SIG-M5 treated with dmso at 0.1 percent for 504 hours (cell line): ENCODE results near the gene PRELID2.
"Not testable (repeated sequence)": the region's sequence is repeated elsewhere in the genome, so short reads cannot be mapped to it uniquely, and the experiment has no call there.

Experiments used
- DNase-seq: peaks from one replicate; lab custom pipeline; 2025; ENCODE audit not compliant: unreplicated experiment; lab: John Stamatoyannopoulos, UW

The PRELID2 gene

DNA sequence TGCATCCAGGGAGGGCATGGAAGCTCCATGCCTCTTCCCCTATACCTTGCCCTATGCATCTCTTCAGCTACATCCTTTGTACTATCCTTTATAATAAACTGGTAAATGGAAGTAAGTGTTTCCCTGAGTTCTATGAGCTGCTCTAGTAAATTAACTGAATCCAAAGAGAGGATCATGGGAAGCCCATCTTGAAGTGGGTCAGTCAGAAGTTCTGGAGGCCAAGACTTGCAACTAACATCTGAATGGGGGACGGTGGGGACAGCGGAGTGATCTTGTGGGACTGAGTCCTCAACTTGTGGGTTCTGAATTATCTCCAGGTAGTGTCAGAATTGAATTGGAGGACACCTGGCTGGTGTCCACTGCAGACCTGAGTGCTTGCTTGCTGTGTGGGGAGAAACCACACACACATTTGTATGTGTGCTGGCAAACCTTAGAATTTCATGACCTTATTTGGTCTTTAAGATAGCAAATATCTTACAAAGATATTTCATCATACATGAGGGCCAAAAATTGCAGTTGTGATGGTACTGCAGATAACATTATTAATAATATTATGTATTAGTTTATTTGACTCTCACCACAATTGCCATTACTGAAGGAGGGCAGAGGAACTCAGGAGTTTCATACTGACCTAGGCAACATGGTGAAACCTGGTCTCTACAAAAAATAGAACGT, 5.5 kb upstream of the PRELID2 start:
- no peak for DNase-seq

DNA sequence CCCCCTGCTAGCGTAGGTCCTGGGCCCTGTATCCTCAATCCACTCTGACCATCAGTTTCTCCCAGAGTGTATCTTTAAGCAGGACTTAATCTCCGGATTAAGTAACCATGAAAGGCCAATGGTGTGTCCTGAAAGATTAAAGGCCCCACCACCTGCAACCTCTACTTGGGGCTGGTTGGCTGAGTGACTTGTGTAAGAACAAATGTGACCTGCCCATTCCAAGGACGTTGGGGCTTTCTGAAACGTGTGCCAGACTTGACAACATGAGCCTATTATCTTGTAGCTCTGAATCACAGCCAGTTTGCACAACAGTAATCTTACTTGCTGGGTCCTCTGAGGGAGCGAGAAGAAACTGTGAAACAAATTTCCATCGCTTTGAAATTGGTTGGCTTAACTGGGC, 3.1 kb upstream of the PRELID2 start:
- no peak for DNase-seq

DNA sequence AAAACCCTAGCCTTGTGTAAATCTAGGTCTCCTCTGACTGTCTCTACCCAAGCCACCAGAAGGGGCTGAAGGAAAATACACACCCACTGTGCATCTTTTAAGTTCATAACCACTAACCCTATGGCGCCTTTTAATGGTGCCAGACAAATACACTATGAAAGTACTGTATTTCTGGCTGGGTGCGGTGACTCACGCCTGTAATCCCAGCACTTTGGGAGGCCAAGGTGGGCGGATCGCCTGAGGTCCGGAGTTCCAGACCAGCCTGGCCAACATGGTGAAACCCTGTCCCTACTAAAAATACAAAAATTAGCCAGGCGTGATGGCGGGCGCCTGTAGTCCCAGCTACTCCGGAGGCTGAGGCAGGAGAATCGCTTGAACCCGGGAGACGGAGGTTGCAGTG, 1.1 kb upstream of the PRELID2 start:
- DNase-seq = not testable (repeated sequence)

DNA sequence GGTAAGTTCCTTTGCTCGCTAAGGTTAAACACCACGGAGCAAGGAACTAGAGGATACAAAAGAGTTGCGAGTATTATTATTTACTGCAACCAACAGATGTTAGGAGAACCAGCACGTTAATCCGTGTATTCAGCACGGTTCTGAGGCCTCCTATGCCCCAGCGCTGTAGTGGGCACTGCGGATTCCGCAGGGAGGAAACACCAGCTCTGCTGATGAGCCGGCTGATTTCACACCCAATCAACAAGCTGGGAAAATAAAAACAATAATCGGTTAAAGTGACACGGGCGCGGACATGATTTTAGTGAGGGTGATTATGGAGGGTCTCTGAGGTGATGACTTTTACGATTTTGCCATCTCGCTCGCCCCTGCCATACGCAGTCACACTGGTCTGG, 702 bp upstream of the PRELID2 start:
- no peak for DNase-seq

DNA sequence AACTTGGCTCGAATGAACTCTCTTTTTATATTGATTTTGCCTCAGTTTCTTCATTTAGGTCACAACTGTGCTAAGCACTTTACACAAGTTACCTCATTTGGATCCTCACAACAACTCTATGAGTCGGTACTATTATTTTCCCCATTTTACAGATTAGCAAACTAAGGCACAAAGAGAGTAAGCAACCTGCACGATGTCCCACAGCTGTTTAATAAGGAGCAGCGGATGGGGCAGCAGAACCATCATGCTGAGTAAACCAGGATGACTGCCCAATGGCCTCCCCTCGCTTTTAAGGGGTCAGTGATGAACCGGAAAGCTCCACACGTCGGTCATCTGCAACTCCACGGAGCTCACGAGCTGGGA, 607 bp downstream of the PRELID2 start:
- no peak for DNase-seq

DNA sequence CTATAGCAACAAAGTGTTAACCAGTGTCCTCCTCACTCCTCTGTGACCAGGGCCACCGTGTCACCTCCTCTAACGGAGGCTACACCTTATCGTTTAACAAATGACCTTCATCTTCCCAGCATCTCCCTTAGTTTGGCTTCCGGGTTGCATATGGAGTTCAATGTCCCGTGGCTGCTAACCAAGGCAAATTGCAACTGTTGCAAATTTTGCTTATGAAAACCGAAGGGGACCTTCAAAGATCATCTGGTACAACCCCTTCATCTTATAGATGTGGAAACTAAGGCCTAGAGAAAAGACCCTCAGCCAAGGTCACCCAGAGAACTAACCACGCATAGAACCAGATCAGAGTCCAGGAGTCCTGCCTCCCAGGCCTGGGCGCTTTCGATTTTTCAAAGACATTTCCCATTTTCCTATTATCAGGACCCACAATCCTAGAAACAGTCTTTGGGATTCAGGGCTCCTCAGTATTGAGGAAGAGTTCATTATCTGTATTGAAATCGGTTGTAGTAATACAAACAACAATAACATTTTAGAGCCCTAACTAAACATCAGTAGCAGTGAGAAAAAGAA, 1.4 kb downstream of the PRELID2 start:
- no peak for DNase-seq

DNA sequence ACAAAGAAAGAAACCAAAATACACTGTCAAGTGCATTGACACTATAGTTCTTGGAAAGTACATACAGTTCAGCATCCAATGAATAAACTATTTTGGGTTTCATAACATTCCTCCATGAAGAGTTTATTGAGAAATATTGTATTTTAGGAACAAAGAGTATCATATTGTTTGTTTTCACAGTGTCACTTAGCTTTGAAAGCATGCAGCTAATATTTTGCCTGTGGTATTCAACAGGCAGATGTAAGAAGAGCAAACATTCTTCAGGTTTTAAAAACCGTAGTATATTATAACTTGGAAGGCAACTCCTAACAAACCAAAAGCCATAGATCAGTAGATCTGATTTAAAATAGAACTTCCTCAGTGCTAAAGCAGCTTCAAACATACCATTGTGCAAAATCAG, 4.5 kb downstream of the PRELID2 start:
- no peak for DNase-seq

DNA sequence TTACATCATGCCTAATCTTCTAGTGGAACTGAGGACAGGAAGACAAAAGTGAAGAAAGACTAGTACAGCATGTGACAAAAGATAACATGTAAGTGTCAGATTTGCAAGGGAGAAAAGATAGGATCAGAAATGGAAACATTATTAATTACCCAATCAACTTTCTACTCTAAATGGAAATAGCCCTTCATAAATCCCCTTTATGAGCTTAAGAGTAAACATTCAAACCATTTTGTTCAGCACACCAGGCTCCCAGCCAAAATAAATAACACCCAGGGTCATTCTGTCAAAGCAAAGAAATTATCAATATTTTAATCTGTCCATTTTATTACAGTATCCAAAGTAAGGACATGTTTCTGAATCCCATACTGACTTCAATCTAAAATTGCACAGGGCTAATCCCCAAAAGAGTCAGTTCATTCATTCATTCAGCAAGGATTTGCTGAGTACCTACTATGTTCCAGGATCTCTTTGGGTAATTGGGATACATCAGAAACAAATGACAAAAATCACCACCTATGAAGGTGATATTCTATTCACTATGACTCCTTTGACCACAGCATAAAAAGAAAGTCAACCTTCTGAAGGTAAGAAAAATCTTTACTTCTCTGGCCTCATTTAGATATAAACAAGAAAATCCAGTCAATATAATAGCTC, 5.3 kb downstream of the PRELID2 start:
- no peak for DNase-seq

DNA sequence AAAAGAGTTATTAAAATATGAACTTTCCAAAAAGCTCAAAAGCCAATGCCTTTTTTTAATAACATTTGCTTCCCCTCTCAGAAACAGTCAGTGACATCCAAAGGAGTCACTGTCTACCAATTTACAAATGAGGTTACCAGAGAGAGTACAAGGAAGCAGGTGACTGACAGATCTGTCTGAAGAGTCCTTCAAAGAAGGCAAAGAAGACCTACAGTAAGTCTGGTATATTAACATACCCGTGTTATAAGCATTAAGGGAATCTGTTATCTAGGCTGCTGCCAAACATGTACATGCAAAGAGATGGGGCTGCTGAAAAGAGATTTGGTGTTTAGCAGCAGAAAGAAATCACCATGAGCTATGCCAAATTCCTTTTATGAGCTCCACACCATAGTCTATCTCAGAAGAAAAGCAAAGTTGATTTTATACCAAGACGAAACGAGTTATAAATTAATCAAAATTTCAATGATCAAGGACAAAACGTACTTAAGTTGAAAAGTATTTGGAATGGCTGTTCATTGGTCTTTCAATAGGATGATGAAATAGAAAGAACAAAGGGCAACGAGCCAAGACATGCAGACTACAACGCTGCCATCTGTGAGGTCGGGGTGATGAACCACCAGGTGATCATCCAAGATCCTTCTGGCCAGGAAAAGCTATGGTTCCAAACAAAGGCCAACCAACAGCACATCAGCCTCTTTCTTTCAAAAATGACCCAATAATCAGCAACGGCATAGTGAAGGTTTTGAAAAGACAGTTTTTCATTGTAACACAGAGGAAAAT, 8.1 kb downstream of the PRELID2 start:
- DNase-seq = no peak

DNA sequence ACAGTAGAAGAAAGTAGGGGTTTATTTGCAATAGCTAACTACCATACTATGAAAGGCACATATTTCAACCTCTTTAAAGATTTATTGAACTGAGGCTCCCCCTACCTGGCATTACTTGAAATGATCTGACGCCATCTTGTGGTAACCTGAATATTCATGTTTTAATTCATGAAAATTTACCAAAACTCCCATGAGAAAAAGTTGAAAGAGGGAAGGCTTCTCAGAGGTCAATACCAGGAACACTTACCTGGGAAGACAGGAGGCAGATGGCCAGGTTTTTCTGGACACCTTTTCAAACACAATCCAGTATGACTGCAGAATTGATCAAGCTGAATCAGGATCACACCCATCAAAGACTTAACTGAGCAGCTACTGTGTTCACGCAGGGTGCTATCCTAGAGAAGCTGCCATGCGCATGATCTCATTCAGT, 9.4 kb downstream of the PRELID2 start:
- DNase-seq = peak; percentile 76

DNA sequence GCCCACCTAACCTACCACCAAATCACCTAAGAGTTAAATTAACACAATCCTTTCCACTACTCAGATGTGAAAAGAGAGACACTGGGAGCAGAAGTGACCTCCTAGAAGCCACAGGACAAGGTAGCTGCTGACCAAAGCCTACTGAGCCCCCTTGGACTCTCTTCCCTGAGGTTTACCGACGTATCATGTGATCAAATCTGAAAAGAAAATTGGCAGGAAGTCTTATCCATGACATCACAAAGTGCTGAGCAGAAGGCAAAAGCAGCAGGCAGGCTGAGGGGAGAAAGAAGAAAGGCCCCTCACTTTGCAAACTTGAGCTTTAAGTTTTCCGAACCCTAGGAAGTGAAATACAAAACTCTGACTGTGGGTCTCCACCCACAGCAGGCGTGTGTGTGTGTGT, 11.1 kb downstream of the PRELID2 start:
- no peak for DNase-seq

DNA sequence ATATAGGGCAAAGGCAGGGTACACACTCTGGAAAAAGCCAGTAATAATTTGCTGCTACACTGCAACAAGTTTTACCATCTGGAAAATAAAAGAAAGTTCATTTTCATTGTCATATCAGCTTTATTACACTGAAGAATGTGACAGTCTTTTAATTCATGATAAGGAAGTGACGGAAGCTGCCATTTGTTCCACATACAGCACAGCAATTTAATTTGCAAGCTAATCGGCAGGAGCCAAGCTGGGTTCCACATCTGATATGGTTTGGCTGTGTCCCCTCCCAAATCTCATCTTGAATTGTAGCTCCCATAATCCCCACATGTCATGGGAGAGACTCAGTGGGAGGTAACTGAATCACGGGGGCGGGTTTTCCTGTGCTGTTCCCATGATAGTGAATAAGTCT, 16.5 kb downstream of the PRELID2 start:
- DNase-seq = no peak

DNA sequence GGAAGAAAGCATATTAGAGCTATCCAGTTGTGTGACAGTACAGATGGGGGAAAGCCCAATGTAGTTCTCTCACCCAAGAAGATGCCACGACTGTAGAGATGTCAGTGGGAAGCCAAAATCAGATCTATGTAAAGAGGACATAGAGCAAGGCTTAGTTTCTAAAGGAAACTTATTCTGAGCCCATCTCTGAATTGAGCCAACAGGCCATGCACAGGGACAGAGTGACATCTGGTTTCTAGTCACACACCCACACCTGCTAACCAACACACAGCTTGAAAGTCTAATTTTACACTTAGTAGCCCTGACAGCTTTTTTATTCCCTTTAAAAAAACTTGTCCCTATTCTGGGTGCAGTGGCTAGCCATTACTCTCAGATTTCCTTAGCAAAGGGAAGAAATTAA, 22.3 kb downstream of the PRELID2 start:
- no peak for DNase-seq

DNA sequence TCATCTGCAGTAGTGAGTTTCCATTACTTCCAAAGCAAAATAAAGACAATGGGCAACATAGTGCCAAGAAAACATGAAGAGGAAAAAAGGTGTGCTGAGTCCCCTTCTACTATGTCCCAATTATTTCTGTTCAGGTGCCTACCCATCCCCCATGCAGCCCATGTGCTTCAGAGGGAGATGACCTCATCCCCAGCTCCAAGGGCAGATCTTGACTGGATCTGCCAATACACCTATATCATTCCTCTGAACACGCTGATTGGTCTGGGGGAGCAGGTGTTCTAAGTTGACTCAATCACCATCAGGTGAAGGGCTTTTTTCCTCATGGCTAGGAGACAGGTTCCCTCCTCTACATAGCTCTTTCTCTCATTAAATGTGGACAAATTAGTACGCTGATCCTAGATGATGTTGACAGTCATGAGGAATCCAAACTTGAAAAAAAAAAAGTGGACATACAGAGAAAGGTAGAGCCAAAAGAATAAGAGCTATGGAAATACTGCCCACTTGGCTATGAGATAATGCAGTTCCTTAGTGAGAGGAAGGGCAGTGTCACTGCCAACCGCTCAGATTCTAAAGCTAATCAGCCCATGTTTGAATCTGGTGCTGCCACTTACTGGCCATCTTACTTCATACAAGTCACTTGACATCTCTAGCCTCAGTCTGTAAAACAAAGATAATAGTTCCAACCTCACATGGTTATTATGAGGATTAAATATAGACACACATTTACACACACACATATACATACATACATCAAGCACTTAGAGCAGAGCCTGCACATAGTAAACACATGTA, 23.1 kb downstream of the PRELID2 start:
- DNase-seq = peak; percentile 49

DNA sequence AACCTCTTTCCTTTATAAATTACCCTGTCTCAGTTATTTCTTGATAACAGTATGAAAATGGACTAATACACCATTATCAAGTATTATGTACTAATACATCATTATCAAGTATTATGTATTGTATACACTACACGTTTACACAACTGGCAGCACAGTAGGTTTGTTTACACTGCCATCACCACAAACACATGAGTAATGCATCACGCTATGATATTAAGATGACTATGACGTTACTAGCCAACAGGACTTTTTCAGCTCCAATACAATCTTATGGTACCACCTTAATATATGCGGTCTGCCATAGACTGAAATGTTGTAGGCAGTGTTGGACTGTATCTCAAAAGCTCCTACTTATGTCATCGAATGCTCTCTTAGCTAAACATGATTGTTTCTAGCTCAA, 28.2 kb downstream of the PRELID2 start:
- DNase-seq = no peak

DNA sequence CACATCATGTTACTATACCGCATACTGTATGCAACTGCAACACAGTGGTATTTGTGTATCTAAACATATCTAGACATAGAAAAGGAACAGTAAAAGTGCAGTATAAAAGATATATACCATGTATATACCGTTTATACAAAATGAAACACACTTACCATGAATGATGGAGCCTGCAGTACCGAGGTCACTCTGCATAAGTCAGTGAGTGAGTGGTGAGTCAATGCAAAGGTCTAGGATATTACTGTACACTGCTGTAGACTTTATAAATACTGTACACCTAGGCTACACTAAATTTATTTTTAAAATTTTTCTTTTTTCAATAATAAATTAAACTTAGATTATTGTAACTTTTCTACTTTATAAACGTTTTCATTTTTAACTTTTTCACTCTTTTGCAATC, 29.3 kb downstream of the PRELID2 start:
- DNase-seq = no peak

DNA sequence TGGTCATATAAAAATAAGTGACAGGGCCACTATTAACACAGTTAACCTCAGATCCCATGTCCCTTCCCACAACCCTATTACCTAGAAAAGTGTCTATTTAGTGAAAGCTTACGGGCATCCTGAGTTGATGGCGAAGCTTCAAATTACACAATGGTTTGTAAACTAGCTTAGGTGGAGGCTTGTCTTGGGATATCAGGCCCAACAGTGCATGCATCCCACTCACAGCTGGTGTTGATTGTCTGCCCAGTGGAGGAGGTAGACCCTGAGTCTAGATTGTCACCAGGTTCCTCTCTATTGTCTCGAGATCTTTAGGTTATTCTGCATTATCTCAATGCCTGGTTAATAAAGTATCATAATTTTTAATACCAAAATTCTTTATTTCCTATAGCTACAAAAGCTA, 30.4 kb downstream of the PRELID2 start:
- DNase-seq = no peak

DNA sequence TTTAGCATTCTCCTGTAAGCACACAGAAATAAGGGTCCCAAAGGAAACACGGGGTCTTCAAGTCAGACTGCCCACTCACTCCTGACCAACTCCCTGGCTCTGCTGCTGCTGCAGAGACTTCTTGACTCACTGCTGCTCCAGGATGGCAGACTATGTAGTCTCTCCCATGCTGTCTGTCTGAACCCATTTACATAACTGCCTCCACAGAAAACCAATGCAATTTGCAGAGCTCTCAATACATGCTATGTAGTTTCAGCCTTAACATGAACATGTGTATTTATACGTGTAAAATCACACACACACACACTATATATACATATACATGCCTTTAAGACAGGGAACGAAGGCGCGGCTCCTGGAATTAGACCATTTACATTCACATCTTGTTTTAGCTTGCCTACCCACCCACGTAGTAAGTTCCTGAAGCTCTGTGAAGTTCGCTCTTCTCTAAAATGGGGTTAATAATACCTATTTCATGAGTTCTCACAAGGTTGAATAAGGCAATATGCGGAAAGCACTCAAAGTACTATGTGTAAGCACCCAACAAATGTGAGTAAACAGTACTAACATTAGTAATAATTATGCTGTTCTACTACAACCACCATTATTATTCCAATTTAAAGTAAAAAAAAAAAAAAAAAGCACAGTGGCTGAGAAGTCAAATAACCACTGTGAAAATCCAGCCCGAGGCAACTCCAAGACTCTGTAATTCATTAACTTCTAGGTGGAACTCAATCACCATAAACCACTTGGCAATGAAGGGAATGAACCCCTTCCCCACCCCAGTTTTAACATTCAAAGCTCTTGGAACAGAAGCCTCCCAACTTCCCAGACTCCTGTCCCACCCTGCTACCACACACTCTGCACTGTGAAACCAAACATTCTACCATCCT, 31.8 kb downstream of the PRELID2 start:
- no peak for DNase-seq

DNA sequence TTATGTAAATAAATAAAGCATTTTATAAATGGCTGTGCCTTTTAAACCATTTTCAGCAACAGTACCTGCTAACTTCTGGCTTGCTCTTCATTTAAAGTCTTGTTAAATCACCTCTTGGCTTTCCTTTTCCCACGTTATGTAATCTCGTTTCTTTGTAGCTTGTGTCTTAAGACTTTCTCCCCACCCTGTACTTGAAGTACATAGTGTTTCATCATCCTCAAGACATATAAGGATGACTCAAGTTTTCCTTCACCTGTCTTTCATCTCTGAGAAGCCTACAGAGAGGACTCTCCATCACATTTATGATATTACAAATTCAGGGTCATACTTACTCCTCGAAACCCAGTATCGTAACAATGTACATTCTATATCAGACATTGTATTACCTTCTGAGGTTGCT, 33.9 kb downstream of the PRELID2 start:
- DNase-seq = no peak

DNA sequence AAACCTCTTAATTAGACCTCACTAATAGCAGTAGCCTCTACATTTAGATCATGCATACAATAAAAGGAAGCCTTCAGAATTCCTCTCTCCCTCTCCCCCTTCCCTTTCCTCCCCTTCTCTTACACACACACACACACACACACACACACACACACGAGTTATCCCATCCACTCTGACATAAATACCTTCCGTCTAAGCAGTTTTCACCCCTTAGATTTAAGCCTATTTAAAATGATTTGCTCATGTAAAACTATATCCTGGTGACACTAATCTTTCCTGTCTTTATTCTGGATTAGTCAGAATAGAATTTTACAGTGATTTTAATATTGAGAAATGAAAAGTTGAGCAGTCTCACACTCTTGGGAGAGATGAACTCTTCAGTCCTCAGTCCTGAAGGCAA, 35.0 kb downstream of the PRELID2 start:
- DNase-seq = no peak
